Neural cell (in vitro differentiated cells): ENCODE measurements around the gene MLST8. TPM values are rescaled to one million over a fixed set of nuclear protein-coding genes. Genes with fewer than 3 reads are reported as not detected.

Experiments
- H2AFZ ChIP-seq: fragments of 200-600, 300-800 bp; sonication (generic), shearing (Covaris generic); 2 replicates; pipeline ENCODE4 v1.6.0; 2014; ENCODE audit warnings: low read depth, mild to moderate bottlenecking, antibody characterized with exemption, low read length, moderate library complexity
- H3F3A ChIP-seq: fragments of 200-600 bp; shearing (Covaris generic); 2 replicates; pipeline ENCODE4 v1.6.1; 2016; ENCODE audit warnings: mild to moderate bottlenecking, moderate library complexity, mixed read lengths, antibody characterized with exemption, low read length; ENCODE audit not compliant: insufficient read depth, poor library complexity, severe bottlenecking
- H3K27ac ChIP-seq: fragments of 200-600, 300-800 bp; sonication (generic), shearing (Covaris generic); 2 replicates; pipeline ENCODE4 v1.5.1; 2014; ENCODE audit warnings: mild to moderate bottlenecking, low read length, moderate library complexity
- H3K27me3 ChIP-seq: fragments of 300-800, 200-600 bp; sonication (generic), shearing (Covaris generic); 2 replicates; pipeline ENCODE4 v1.6.0; 2014; ENCODE audit warnings: mild to moderate bottlenecking, low read depth, low read length, moderate library complexity; ENCODE audit not compliant: insufficient read depth
- H3K36me3 ChIP-seq: fragments of 300-800, 200-600 bp; sonication (generic), shearing (Covaris generic); 2 replicates; pipeline ENCODE4 v1.5.1; 2014; ENCODE audit warnings: mild to moderate bottlenecking, antibody characterized with exemption, low read length, moderate library complexity; ENCODE audit not compliant: insufficient read depth
- H3K4me2 ChIP-seq: fragments of 300-800, 200-600 bp; sonication (generic), shearing (Covaris generic); 2 replicates; pipeline ENCODE4 v1.6.0; 2014; ENCODE audit warnings: mild to moderate bottlenecking, low read length
- H3K4me3 ChIP-seq: fragments of 300-800, 200-600 bp; sonication (generic), shearing (Covaris generic); 2 replicates; pipeline ENCODE4 v1.5.1; 2014; ENCODE audit warnings: mild to moderate bottlenecking, low read length, moderate library complexity
- H3K79me2 ChIP-seq: fragments of 200-600 bp; shearing (Covaris generic); replicated peaks from 2 replicates; pipeline ENCODE4 v1.6.0; 2014; ENCODE audit warnings: mild to moderate bottlenecking, low read length, moderate library complexity; ENCODE audit not compliant: insufficient read depth
- H3K9ac ChIP-seq: fragments of 300-800, 200-600 bp; sonication (generic), shearing (Covaris generic); 2 replicates; pipeline ENCODE4 v1.6.1; 2016; ENCODE audit warnings: mild to moderate bottlenecking, low read length, mixed read lengths
- H3K9me2 ChIP-seq: fragments of 200-600 bp; shearing (Covaris generic); 2 replicates; pipeline ENCODE4 v1.6.1; 2016; ENCODE audit warnings: mild to moderate bottlenecking, low read length, mixed read lengths; ENCODE audit not compliant: insufficient read depth
- H3K9me3 ChIP-seq: fragments of 200-600, 300-800 bp; sonication (generic), shearing (Covaris generic); 2 replicates; pipeline ENCODE4 v1.6.1; 2016; ENCODE audit warnings: mild to moderate bottlenecking, mixed run types, low read length, moderate library complexity, mixed read lengths
- H4K20me1 ChIP-seq: fragments of 200-600 bp; shearing (Covaris generic); 2 replicates; pipeline ENCODE4 v1.6.1; 2016; ENCODE audit warnings: mild to moderate bottlenecking, mixed run types; ENCODE audit not compliant: insufficient read depth
- CTCF ChIP-seq: fragments of 450-650 bp; IDR thresholded peaks from 2 replicates; pipeline ENCODE4 v1.5.1; 2014; ENCODE audit warnings: antibody characterized with exemption, mild to moderate bottlenecking, moderate library complexity; ENCODE audit not compliant: poor library complexity, severe bottlenecking
- EP300 ChIP-seq: fragments of 450-650 bp; conservative IDR thresholded peaks from 2 replicates; pipeline ENCODE4 v1.6.1; 2014; ENCODE audit warnings: antibody characterized with exemption, mild to moderate bottlenecking, moderate library complexity; ENCODE audit not compliant: poor library complexity, severe bottlenecking
- EZH2 ChIP-seq: fragments of 200-600, 300-800 bp; shearing (Covaris generic), sonication (generic); IDR thresholded peaks from 2 replicates; pipeline ENCODE4 v1.6.1; 2014; ENCODE audit warnings: antibody characterized with exemption, low read length, borderline replicate concordance, mild to moderate bottlenecking; ENCODE audit not compliant: insufficient read depth, poor library complexity, severe bottlenecking
- MXI1 ChIP-seq: fragments of 450-650 bp; conservative IDR thresholded peaks from 2 replicates; pipeline ENCODE4 v1.6.1; 2014; ENCODE audit warnings: antibody characterized with exemption, mild to moderate bottlenecking; ENCODE audit not compliant: poor library complexity, severe bottlenecking
- POLR2AphosphoS5 ChIP-seq: IDR thresholded peaks from 2 replicates; pipeline ENCODE4 v1.6.1; 2012
- RAD21 ChIP-seq: fragments of 450-650 bp; conservative IDR thresholded peaks from 2 replicates; pipeline ENCODE4 v1.6.1; 2014; ENCODE audit warnings: antibody characterized with exemption, mild to moderate bottlenecking, moderate library complexity
- REST ChIP-seq: IDR thresholded peaks from 2 replicates; pipeline ENCODE4 v1.6.1; 2012; ENCODE audit warnings: borderline replicate concordance
- TAF1 ChIP-seq: IDR thresholded peaks from 2 replicates; pipeline ENCODE4 v1.6.1; 2012; ENCODE audit warnings: low read depth
- polyA plus RNA-seq: library from polyadenylated mRNA; depleted of rRNA; stranded (reverse); fragments of >200 nt; gene quantifications from 2 replicates; pipeline ENCODE4 v1.2.3, GENCODE V29; 2014

The MLST8 gene
- polyA plus RNA-seq, 1 donor from 2014 or later = 13.5 TPM

- H3K9me3 ChIP-seq = no peaks in the 10 kb centered on the region
- H2AFZ ChIP-seq = no peak overlapping the region
- no peaks in the 10 kb centered on the region for H3F3A ChIP-seq
- no peaks in the 10 kb centered on the region for H4K20me1 ChIP-seq
- H3K4me3 ChIP-seq = no peak overlapping the region
- H3K4me2 ChIP-seq = no peak overlapping the region
- no peaks in the 10 kb centered on the region for H3K27me3 ChIP-seq
- no peak overlapping the region for H3K9ac ChIP-seq
- TF ChIP-seq RAD21 (no peak), MXI1 (no peak), EZH2 (no peak), REST (no peak), EP300 (no peak)
- H3K36me3 ChIP-seq = no peaks in the 10 kb centered on the region
- no peak overlapping the region for H3K27ac ChIP-seq
- H3K9me2 ChIP-seq = no peaks in the 10 kb centered on the region
- no peaks in the 10 kb centered on the region for H3K79me2 ChIP-seq
These were observed 21.6 kb upstream of the MLST8 start for GRCh38 chr16:2183671-2184070.

GRCh38 chr16:2184346-2184745, 20.9 kb upstream of the MLST8 start:
- H3K36me3 ChIP-seq = no peaks in the 10 kb centered on the region

More at GRCh38 chr16:2184346-2184745, 20.9 kb upstream of the MLST8 start:
- no peak for TF ChIP-seq MXI1
- no peak for TF ChIP-seq POLR2AphosphoS5
- TF ChIP-seq REST = no peak
- TF ChIP-seq RAD21 = no peak
- TF ChIP-seq TAF1 = no peak
- TF ChIP-seq EZH2 = no peak
- no peak for TF ChIP-seq CTCF
- no peak overlapping the region for H3K9ac ChIP-seq
- H3F3A ChIP-seq = no peaks in the 10 kb centered on the region
- H2AFZ ChIP-seq = no peak overlapping the region
- H3K4me3 ChIP-seq = no peak overlapping the region
- no peaks in the 10 kb centered on the region for H4K20me1 ChIP-seq
- no peaks in the 10 kb centered on the region for H3K9me2 ChIP-seq
- no peak overlapping the region for H3K4me2 ChIP-seq
- no peaks in the 10 kb centered on the region for H3K79me2 ChIP-seq
- H3K27ac ChIP-seq = no peak overlapping the region
- no peaks in the 10 kb centered on the region for H3K9me3 ChIP-seq
- no peaks in the 10 kb centered on the region for H3K27me3 ChIP-seq
